A549 (cell line): ENCODE results near the gene SH3RF2. TPM values are rescaled to one million over a fixed set of nuclear protein-coding genes. Genes with fewer than 3 reads are reported as not detected.
A peak's percentile ranks its signal among the peaks of the same experiment; 100 is the strongest.

Experiments
- ATAC-seq, 2 experiments: fragments of 200-7000 bp in 1 of 2; fragments of >200 bp in 1 of 2; cut with Nextera tagmentation in 1 of 2; cut with Tn5 transposase in 1 of 2; 3 replicates each; pipeline versions ENCODE4 v1.8.0 to v1.9.1; 2018 to 2020; ENCODE audit warnings: mild to moderate bottlenecking in 1 of 2, moderate library complexity in 1 of 2
- CTCF ChIA-PET: fragments of 300-600 bp; sonication (Branson Sonifier 250); formaldehyde crosslinking; extraction: SDS; loops from one replicate; lab custom pipeline; 2021; ENCODE audit warnings: antibody characterized with exemption, inconsistent platforms; lab: Yijun Ruan, JAX
- POLR2A ChIA-PET: fragments of 350-600 bp; formaldehyde crosslinking; extraction: SDS; loops from one replicate; lab custom pipeline; 2021; ENCODE audit warnings: antibody characterized with exemption, inconsistent platforms; lab: Yijun Ruan, JAX
- DNase-seq, 2 experiments: peaks; one replicate each; pipeline versions ENCODE4 v3.0.0 to v3.0.0-alpha.2; 2011 to 2016; ENCODE audit warnings: low read depth in 1 of 2, low spot score in 1 of 2
- FAIRE-seq: peaks from 2 replicates; lab custom pipeline; 2011; peaks lifted over from hg19 to GRCh38; lab: Jason Lieb, UNC
- H3K27ac ChIP-seq, 2 experiments: fragments of >200 bp; sonication (Bioruptor Twin); formaldehyde crosslinking; 3 replicates each; pipeline ENCODE4 v1.5.1; 2016 to 2017
- H3K4me1 ChIP-seq: fragments of >200 bp; sonication (Bioruptor Twin); formaldehyde crosslinking; 3 replicates; pipeline ENCODE4 v1.6.1; 2016
- H3K4me2 ChIP-seq: fragments of >200 bp; sonication (Bioruptor Twin); formaldehyde crosslinking; 3 replicates; pipeline ENCODE4 v1.6.1; 2016
- H3K4me3 ChIP-seq: fragments of >200 bp; sonication (Bioruptor Twin); formaldehyde crosslinking; 3 replicates; pipeline ENCODE4 v1.5.1; 2016
- H3K9me3 ChIP-seq: fragments of >200 bp; sonication (Bioruptor Twin); formaldehyde crosslinking; 3 replicates; pipeline ENCODE4 v1.6.1; 2016
- BCL3 ChIP-seq: fragments of >200 bp; sonication (Bioruptor Twin); formaldehyde crosslinking; IDR thresholded peaks from 3 replicates; pipeline ENCODE4 v1.6.1; 2016
- CEBPB ChIP-seq, 2 experiments: fragments of >200 bp in 1 of 2; sonication (Bioruptor Twin) in 1 of 2; formaldehyde crosslinking in 1 of 2; IDR thresholded peaks; 2 replicates each; pipeline ENCODE4 v1.6.1; 2012 to 2016
- CHD2 ChIP-seq: fragments of 150-350 bp; IDR thresholded peaks from 2 replicates; pipeline ENCODE4 v1.6.1; 2014; ENCODE audit warnings: low read length; ENCODE audit not compliant: partially characterized antibody
- CTCF ChIP-seq: fragments of >200 bp; sonication (Bioruptor Twin); formaldehyde crosslinking; IDR thresholded peaks from 3 replicates; pipeline ENCODE4 v1.5.1; 2016
- EHF ChIP-seq: fragments of 250-450 bp; sonication (Bioruptor Pico); IDR thresholded peaks from 2 replicates; pipeline ENCODE4 v1.5.0; 2020; ENCODE audit warnings: mild to moderate bottlenecking
- EHMT2 ChIP-seq: fragments of 200-600 bp; sonication (generic); IDR thresholded peaks from 2 replicates; pipeline ENCODE4 v1.6.1; 2016; ENCODE audit warnings: antibody characterized with exemption, low read depth, mild to moderate bottlenecking, moderate library complexity
- FOSB ChIP-seq: fragments of 250-450 bp; sonication (Bioruptor Pico); IDR thresholded peaks from 2 replicates; pipeline ENCODE4 v1.5.0; 2020; ENCODE audit warnings: mild to moderate bottlenecking, moderate library complexity
- FOSL2 ChIP-seq, 2 experiments: fragments of 450-650 bp in 1 of 2; fragments of >200 bp in 1 of 2; sonication (Bioruptor Twin) in 1 of 2; formaldehyde crosslinking; IDR thresholded peaks; 2 replicates each; pipeline versions ENCODE4 v1.5.0 to v1.6.1; 2016 to 2020; ENCODE audit warnings: mild to moderate bottlenecking in 1 of 2, moderate library complexity in 1 of 2
- FOXS1 ChIP-seq: fragments of 250-450 bp; sonication (Bioruptor Pico); IDR thresholded peaks from 2 replicates; pipeline ENCODE4 v1.5.0; 2020; ENCODE audit warnings: mild to moderate bottlenecking, moderate library complexity
- GATA3 ChIP-seq: IDR thresholded peaks from 2 replicates; pipeline ENCODE4 v1.6.1; 2012; ENCODE audit warnings: borderline replicate concordance
- HES2 ChIP-seq: fragments of >200 bp; sonication (Bioruptor Twin); formaldehyde crosslinking; IDR thresholded peaks from 2 replicates; pipeline ENCODE4 v1.6.1; 2016
- HOXB13 ChIP-seq: fragments of 250-450 bp; sonication (Bioruptor Pico); IDR thresholded peaks from 2 replicates; pipeline ENCODE4 v1.5.0; 2020; ENCODE audit warnings: low read depth, mild to moderate bottlenecking, moderate library complexity
- HOXB5 ChIP-seq: fragments of 250-450 bp; sonication (Bioruptor Pico); IDR thresholded peaks from 2 replicates; pipeline ENCODE4 v1.5.0; 2020; ENCODE audit warnings: mild to moderate bottlenecking, moderate library complexity
- JUNB ChIP-seq: fragments of >200 bp; sonication (Bioruptor Twin); formaldehyde crosslinking; IDR thresholded peaks from 2 replicates; pipeline ENCODE4 v1.6.1; 2016
- MYC ChIP-seq: IDR thresholded peaks from 2 replicates; pipeline ENCODE4 v1.6.1; 2012; ENCODE audit warnings: mild to moderate bottlenecking, inconsistent platforms, low read length, improper control_type of control experiment, borderline replicate concordance
- NPAS2 ChIP-seq: fragments of 250-450 bp; sonication (Bioruptor Pico); IDR thresholded peaks from 2 replicates; pipeline ENCODE4 v1.8.0; 2022; ENCODE audit warnings: mild to moderate bottlenecking, moderate library complexity, borderline replicate concordance
- PBX3 ChIP-seq: IDR thresholded peaks from 2 replicates; pipeline ENCODE4 v1.6.1; 2012
- POLR2AphosphoS2 ChIP-seq: conservative IDR thresholded peaks from 2 replicates; pipeline ENCODE4 v1.6.1; 2012; ENCODE audit warnings: low read length, improper control_type of control experiment, inconsistent platforms
- RAD21 ChIP-seq, 2 experiments: fragments of >200 bp in 1 of 2; sonication (Bioruptor Twin) in 1 of 2; formaldehyde crosslinking in 1 of 2; IDR thresholded peaks in 1 of 2; conservative IDR thresholded peaks in 1 of 2; 2 replicates in 1 of 2; 3 replicates in 1 of 2; pipeline ENCODE4 v1.6.1; 2012 to 2018; ENCODE audit warnings: inconsistent platforms in 1 of 2
- REST ChIP-seq: fragments of 200-600 bp; sonication (generic); IDR thresholded peaks from 2 replicates; pipeline ENCODE4 v1.6.1; 2016; ENCODE audit warnings: antibody characterized with exemption, mild to moderate bottlenecking, moderate library complexity
- RFX5 ChIP-seq: fragments of 450-650 bp; IDR thresholded peaks from 2 replicates; pipeline ENCODE4 v1.7.1; 2014; ENCODE audit warnings: antibody characterized with exemption, mild to moderate bottlenecking, moderate library complexity
- RNF2 ChIP-seq: fragments of 200-600 bp; sonication (generic); IDR thresholded peaks from 2 replicates; pipeline ENCODE4 v1.6.1; 2016; ENCODE audit warnings: low read depth, mild to moderate bottlenecking, antibody characterized with exemption, moderate library complexity, borderline replicate concordance
- SMC3 ChIP-seq: fragments of >200 bp; sonication (Bioruptor Twin); formaldehyde crosslinking; IDR thresholded peaks from 3 replicates; pipeline ENCODE4 v1.6.1; 2018; ENCODE audit warnings: inconsistent platforms
- USF2 ChIP-seq: fragments of 450-650 bp; IDR thresholded peaks from 2 replicates; pipeline ENCODE4 v1.6.1; 2014; ENCODE audit warnings: antibody characterized with exemption
- ZNF302 ChIP-seq: fragments of 250-450 bp; sonication (Bioruptor Pico); IDR thresholded peaks from 2 replicates; pipeline ENCODE4 v1.9.0; 2021; ENCODE audit warnings: inconsistent platforms, mild to moderate bottlenecking, moderate library complexity
- WGBS: methylation state at CpG from one replicate; pipeline ENCODE4 v1.1.6; 2017; ENCODE audit errors: missing lambda C conversion rate; 5-methylcytosine and 5-hydroxymethylcytosine counted together
- polyA plus RNA-seq, 4 experiments: library from polyadenylated mRNA; depleted of rRNA in 3 of 4; stranded (reverse); fragments of >200 nt; fragmentation: RNase III in 1 of 4; extraction: RNeasy Plus Mini Kit Qiagen cat#74134 plus additional on column Dnase treatment in 1 of 4; gene quantifications; 2 replicates in 3 of 4; 3 replicates in 1 of 4; pipeline ENCODE4 v1.2.3, GENCODE V29; 2011 to 2017

SH3RF2 gene
- polyA plus RNA-seq, 2 of the 4 experiments (the other 2 are of a cell fraction): 4.1 to 6.0 TPM

- ATAC-seq: no peak
- POLR2A ChIA-PET: no interaction called here
- DNase-seq: no peak
- Histone ChIP-seq H3K4me1 (peaks cover 76% of the 10 kb centered on the region), H3K4me3 (no peak overlapping the region), H3K9me3 (no peaks in the 10 kb centered on the region), H3K4me2 (peak overlapping the region; percentile 80; the same call in 2 of the 3 replicates)
- WGBS: 95% methylated on average over 1 of the region's 1 CpG
- TF ChIP-seq RFX5: no peak
- TF ChIP-seq RNF2: no peak
- no peak for TF ChIP-seq MYC
- TF ChIP-seq PBX3: no peak
- no peak for TF ChIP-seq HOXB13 (CRISPR knock-in tag)
- no peak for TF ChIP-seq HES2
- TF ChIP-seq, all 56 proteins: peak for 0
- FAIRE-seq: no peak
- CTCF ChIA-PET: interaction anchor here (0.9 to 2.4 kb wide), 8 partner anchors 11 to 154 kb away, joined by 3 to 17 read pairs (median 4); no protein-coding TSS in a partner anchor
- peak overlapping the region; percentile 85 for H3K27ac ChIP-seq
Observed at GRCh38 chr5:145980259-145980658, 43.9 kb downstream of the SH3RF2 start.

- CTCF ChIA-PET: interaction anchor here (0.9 to 2.4 kb wide), 7 partner anchors 11 to 155 kb away, joined by 3 to 17 read pairs (median 4); no protein-coding TSS in a partner anchor
- H3K27ac ChIP-seq: peak overlapping the region; percentile 57 to 69; a peak in 5 of 6 replicates
- TF ChIP-seq BCL3 (no peak), FOSB (CRISPR knock-in tag) (no peak), CHD2 (no peak), MYC (no peak), HOXB5 (CRISPR knock-in tag) (no peak), CTCF (peak; percentile 31), EHF (CRISPR knock-in tag) (no peak), HOXB13 (CRISPR knock-in tag) (no peak), ZNF302 (CRISPR knock-in tag) (no peak), RAD21 (conservative IDR thresholded peaks at IDR 0.05 in 1 of 2, IDR thresholded peaks at IDR 0.05 in 1 of 2) (peak; percentile 43 to 49; a peak in 4 of 5 replicates), SMC3 (peak; percentile 24; the same call in 1 of the 3 replicates), CEBPB (IDR thresholded peaks at IDR 0.05) (no peak), RNF2 (no peak), GATA3 (no peak), USF2 (no peak), JUNB (no peak), POLR2AphosphoS2 (no peak), REST (no peak), EHMT2 (no peak), NPAS2 (no peak), FOXS1 (CRISPR knock-in tag) (no peak), FOSL2 (IDR thresholded peaks at IDR 0.05) (no peak), FOSL2 (CRISPR knock-in tag; IDR thresholded peaks at IDR 0.05) (no peak)
- TF ChIP-seq, all 56 proteins: peak for 3
- no peak for FAIRE-seq
- H3K4me2 ChIP-seq: peak overlapping the region; percentile 74
- no peak for ATAC-seq
- DNase-seq: peak in 1 of 2 experiments; percentile 17
- POLR2A ChIA-PET: no interaction called here
- H3K9me3 ChIP-seq: no peaks in the 10 kb centered on the region
- no peak overlapping the region for H3K4me3 ChIP-seq
- 90% methylated on average over 2 of the region's 2 CpGs for WGBS
- peaks cover 72% of the 10 kb centered on the region for H3K4me1 ChIP-seq
Observed at GRCh38 chr5:145980718-145981117, 44.3 kb downstream of the SH3RF2 start.
